ENCODE measurements around the gene APBB2. TPM values are rescaled to one million over a fixed set of nuclear protein-coding genes. Genes with fewer than 3 reads are reported as not detected.

Gene APBB2
- total RNA-seq, 1 donor from 2014 or later, result 7.6 TPM

DNA sequence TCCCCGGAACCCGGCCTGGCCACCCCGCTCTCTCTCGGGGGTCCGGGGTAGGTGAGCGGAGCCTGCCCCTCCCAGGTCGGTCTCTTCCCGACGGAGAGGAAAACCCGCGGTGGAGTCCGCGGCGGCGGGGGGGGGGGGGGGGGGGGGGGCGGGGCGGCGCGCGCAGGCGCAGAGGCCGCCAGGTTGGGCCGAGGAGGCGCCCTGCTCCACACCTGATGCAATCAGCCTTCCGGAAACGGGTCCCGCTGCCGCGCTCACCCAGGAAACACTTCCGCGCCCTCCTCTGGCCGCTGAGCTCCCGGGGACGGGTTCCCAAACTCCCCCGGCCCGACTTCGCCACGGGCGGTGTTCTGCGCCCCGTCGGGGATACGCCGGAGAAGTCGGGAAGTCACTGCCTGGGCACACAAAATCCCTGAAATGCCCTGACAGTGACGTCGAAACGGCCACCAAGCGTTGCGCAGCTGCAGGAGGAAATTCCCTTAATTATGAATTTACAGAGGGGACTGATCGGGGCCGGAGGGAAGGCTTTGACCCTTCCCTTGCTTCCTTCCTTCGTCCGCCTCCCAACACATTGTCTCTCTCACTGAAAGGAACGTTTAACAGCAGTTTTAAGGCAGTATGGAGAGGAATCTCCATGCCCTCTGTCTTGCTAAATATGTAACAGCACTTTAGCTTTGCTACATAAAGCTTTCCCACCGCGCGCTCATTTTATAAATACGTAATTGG is 2.1 kb upstream of the APBB2 start:
- intact Hi-C loops (cut with micrococcal nuclease), result loop anchor here (1.0 kb wide), 1 partner anchor 307 kb away; no protein-coding TSS in a partner anchor

DNA sequence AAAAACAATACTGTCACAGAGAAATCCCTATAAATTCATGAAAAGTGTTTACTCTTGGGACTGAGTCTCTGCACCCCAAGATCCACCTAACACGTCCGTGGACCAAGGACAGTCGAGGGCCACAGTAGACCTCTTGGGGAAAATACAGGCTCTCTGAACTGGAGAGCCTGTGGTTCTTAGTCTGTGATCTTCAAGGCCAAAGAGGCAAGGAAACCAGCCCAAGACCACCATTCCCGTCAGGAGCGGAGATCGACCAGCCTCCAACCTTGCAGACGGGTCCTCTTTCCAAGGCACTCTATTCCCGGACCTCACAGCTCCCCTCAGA is 1.6 kb upstream of the APBB2 start:
- intact Hi-C loops (cut with micrococcal nuclease), result loop anchor here (1.0 kb wide), 1 partner anchor 307 kb away; no protein-coding TSS in a partner anchor

DNA sequence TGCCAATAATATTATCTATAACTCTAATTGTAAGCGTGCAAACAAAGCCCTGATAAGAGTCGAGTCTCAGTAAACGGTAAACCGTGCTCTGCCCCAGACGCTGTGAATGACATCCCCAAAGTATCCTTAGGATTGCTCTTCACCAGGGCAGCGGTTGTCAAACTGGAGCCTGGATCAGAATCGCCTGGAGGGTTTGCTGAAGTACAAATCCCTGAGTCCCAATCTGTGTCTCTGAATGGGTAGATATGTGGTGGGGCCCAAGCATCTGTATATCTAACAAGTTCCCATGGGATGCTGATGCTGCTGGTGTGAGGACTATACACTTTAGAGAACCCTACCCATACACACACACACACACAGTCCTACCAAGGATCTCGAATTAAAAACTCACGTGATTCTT is 813 bp upstream of the APBB2 start:
- intact Hi-C loops (cut with micrococcal nuclease), result no loop called here

DNA sequence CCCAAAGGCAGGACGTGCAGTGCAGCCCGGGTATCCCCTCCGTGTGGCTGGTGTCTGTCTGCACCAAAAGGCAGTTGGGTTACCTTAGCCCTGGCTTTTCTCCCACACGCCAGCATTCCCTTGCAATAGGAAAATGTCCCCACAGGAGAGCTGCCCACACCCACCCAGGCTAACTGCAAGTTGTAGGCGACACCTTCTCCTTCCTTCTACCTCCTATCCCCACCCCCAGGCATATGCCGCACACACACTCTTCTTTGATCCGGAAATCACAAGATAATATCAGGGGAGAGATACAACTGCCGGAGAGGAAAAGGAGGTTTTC is 444 bp upstream of the APBB2 start:
- intact Hi-C loops (cut with micrococcal nuclease), result loop anchor here (1.0 kb wide), 2 partner anchors 238 to 287 kb away; no protein-coding TSS in a partner anchor

DNA sequence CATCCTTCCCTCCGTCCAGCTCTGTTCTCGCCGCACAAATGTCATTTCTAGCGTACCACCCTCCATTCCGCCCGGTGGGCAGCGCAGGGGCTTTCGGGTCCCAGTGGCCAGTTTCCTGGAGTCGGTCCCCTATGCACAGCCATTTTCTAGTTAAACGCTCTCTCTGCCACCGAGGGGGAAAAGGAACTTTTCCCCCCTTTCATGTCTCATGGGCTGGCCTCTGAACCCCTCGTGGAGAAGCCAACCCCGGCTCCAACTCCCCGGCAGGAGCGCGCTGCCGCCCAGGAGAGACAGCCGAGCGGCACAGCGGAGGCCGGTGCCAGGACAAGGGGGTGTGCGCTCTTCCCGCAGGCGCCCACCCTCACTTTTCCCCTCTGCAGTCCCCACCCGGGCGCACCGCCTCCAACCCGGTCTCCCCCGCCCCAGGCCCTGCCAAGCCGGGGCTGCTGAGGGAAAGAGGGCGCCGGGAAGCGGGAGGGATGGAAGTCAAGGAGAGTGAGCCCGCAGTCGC is 662 bp downstream of the APBB2 start:
- intact Hi-C loops (cut with micrococcal nuclease), result loop anchor here (1.0 kb wide), 2 partner anchors 237 to 286 kb away; no protein-coding TSS in a partner anchor

DNA sequence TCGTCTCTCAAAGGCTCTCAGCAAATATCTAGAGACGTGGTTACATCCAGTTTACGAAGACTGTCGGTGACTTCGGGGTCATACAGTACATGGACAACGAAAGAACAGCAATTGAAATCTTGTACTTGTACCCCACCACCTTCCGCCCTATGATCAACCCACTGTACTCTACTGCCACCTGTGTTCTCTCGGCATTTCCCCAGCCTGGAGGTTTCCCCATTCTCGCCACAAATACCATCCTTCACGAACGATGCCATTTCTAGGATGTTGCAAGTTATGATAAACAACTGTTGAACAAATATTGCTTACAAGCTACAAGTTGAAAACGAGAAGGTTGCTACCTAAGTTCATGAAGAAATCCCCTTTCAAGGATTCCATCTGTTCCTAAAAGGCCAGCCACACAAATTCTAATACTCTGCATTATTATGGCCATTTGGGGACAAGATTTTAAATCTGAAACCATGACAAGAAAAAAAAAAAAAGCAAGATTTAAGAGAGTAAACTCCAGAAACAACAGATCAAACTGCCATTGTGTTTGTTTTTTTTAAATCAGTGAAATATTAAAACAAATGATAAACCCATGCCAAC is 1.6 kb downstream of the APBB2 start:
- intact Hi-C loops (cut with micrococcal nuclease), result no loop called here

DNA sequence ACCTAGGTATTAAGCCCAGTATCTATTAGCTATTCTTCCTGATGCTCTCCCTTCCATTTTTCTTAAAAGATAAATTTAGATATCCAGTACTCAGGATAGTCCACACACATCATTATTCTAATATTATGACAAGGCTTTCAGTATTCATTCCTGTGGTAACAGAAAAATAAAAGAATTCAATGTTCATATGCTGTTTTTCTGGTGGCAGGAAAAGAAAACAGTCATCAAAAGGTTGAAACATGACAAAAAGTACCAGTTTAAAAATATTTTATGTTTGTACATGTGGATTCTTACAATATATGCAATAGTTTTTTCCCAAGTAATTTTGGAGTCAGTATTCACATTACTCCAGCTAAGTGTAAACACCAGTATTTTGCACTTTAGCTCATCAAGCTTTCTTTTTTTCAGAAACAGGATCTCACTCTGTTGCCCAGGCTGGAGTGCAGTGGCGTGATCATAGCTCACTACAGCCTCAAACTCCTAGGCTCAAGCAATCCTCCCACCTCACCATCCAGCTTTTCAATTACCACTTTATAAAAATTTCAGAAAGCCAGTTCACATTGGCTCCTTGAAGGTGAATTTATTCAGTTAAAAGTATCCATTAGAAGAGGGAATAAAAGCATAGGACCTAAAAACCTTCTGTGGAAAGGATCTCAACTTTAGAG is 2.3 kb downstream of the APBB2 start:
- intact Hi-C loops (cut with micrococcal nuclease), result no loop called here

DNA sequence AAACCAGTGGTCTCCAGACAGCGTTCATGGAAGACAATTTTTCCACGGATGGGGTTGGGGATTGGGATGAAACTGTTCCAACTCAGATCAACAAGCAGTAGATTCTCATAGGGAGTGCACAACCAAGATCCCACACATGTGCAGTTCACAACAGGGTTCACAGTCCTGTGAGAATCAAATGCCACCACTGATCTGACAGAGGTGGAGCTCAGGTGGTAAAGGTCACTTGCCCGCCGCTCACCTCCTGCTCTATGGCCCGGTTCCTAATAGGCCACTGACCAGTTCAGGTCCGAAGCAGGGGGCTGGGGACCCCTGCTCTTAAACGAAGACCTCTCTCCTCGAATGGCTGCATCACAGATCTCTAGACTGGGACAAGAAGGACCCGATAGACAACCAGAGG is 4.4 kb downstream of the APBB2 start:
- intact Hi-C loops (cut with micrococcal nuclease), result no loop called here

DNA sequence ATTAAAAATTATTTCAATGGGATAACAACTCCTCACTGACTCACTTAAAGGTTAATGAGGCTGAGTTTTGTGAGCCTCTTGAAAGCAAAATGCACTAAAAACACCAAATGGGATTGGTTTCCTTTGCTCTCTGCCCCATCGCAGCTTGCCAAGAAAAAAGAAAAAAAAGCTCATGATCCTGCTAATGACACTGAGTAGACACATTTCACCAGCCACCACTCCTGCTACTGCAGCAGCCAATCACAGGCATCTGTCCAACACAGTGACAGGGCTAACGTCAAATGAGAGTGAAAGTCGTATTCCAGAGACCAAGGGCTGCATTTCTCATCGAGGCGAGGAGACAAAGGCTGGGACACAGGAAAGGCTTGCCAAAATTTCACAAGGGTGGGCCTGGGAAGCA is 5.2 kb downstream of the APBB2 start:
- intact Hi-C loops (cut with micrococcal nuclease), result no loop called here

DNA sequence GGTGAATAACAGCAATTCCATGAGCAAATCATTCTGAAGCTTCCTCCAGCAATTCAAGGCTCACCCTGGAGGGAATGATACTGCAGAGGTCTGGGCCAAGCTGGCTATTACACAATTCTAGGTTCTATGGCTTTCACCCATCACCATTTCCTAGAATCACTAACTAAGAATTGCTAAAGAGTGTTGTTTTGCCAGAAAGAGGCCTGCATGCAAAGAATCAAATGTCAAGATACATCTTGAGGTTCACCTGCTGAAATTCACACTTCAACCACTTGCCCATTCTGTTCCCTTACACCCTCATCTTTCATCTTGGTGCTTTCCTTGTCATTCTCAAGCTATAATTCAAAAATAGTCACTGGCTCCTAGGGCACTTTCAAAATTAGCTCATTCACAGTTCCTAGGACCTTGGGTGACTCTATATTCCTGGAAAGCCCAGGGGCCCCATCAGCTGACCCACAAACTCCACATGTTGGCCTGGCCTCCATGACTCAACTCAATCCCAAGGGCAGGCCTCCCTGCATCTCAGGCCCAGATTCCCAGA is 7.0 kb downstream of the APBB2 start:
- intact Hi-C loops (cut with micrococcal nuclease), result no loop called here

DNA sequence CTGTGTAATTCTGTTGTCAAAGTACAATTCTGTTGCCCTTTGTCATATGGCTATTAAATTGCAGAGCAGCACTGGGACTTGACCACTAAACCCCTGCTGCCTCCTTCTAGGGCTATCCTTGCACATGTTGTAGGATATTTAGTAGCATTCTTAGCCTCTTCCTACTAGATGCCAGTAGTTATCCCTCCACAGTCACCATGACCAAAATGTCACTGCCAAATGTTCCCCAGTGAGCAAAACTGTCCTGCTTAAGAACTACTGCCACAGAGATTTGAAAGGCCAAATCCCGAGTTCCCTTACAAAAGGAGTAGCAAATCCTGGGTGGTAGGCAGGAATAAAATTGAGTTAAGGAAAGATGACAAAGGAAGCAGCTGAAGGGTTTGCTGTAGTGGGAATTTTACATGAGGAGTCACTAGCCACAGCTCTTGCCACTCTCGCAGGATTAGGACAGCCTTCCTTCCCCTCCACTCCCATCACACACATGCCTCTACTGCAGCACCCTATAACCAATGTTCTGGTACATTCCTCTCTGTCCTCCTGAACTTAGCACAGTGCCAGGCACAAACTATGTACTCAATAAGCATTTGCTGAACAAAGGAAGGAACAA is 8.4 kb downstream of the APBB2 start:
- intact Hi-C loops (cut with micrococcal nuclease), result no loop called here

DNA sequence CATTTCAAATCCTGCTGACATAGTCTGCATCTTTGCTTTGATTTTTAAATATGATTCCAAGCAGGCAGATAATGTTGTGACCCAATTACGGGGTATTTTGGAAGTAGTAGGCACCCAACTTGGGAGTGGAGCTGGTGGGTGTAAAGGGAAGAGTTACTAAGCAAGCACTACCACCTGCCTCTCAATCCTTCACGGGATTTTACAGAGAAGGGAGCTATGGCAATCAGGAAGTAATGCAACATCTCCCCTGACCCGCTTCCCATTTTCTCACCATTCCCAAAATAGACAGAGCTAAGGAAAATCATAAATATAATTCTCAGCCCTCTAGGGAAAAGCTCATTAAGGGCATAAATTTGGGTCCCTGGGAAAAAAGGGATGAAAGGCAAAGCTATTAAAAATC is 9.2 kb downstream of the APBB2 start:
- intact Hi-C loops (cut with micrococcal nuclease), result no loop called here

DNA sequence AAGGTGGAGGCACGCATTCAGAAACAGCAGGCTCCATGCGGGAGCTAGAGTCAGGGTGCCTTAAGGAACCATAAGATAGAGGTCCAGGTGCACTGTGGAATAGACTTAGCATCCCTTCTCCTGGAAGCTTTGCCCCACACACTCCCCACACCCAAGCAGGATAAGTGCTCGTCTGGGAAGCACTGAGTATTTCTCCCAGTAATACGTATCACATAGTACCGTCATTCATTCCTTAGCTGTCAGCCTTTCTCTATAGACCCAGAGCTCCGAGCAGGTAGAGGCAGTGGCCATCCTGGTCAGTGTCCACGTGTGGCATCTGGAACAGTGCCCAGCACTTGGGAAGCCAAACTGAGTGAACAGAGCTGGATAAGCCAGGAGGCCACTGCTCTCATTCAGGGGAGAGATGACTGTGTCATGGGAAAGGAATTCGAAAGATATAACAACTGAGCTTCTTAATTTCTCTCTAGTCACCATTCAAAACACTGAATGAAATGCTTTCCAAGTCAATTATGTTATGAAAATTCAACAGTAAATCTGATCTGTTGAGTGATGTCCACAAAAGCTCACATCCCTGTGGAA is 9.9 kb downstream of the APBB2 start:
- intact Hi-C loops (cut with micrococcal nuclease), result no loop called here

DNA sequence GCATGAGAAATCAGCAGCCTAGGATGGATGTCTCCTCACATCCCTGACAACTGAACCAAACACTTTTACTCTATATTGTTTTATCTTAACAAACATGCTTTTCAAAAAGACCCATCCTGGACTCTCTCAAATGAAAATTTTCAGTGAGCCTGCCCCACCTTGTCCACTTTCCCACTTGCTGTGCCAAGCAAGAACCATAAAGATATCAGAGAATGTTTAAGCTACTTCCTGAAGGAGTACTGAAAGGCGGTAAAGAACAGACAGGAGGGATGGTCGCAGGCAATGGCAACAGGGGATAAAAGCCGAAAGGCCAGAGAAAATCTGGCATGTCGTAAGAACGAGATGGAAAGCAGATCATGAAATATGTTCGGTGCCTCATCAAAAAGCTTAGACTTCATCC is 10.5 kb downstream of the APBB2 start:
- intact Hi-C loops (cut with micrococcal nuclease), result no loop called here

DNA sequence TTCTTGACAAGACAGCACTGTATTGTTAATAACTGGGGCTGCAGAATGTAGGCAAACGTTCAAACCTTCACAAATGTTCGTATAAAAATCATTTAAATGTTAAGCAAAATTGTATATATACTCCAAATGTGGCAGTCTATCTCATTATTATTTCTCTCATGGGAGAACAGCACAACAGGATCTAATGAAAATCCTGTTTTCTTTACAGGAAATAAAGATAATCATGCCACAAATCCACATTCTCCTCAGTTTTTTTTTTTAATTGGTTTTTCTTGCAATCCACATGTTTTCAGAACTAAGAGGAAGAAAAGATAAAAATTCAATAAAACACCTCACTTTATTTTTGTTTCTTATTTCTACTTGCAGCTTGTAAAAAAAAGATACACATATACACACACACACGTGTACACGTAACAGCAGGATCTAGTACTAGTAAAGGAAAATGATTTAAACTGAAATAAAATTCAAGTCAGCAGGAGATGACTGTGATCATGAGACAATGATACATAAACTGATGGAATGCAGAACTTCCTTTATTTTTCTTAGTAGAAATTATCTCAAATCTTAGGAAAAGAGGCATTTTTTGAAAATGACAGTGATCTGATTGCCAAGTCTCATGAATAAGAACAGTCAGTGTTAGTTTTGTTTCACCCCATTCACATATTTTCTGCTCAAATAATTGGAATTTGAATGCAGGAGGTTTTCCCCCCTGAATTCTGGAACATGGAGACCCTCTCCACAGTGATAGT is 11.3 kb downstream of the APBB2 start:
- intact Hi-C loops (cut with micrococcal nuclease), result no loop called here

DNA sequence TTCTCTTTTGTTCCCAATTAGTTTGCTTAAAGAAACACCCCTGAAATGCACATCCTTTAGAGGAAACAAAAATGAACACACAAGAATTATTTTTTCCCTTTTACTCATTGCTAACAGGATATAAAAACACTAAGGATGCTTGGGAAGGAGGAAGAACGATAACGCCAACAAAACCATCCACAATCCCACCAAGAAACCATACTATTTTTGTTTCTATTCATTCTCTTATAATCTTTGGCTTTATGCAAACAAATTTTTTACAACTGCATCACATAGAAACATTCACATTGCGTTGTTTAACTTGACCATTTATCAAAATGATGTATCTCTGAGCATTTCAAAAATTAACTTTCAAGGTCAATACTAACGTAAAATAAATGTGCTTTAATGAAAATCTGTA is 12.0 kb downstream of the APBB2 start:
- intact Hi-C loops (cut with micrococcal nuclease), result no loop called here

DNA sequence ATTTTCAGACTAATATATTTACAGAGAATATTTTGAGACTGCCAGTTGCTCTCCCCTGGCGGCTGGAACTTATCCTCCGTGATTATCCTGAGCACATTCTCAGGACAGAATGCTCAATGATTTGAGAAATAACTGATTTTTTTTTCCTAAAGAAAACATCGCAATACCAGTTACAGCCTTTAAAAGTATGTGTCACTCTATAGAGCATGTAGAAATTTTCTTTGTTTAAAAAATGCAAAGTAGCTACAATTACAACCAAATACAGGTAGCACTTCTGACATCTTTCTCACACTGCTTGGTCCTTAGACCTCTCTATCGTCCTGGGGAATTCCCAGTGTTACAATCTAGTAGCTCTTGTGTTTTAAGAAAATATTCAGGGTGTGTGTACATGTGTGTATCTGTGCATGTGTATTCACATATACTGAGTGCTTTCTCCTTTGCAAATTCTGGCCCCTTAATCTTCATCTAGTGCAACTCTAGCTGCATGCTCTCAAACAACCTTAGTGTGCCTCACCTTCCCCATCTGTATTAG is 13.8 kb downstream of the APBB2 start:
- intact Hi-C loops (cut with micrococcal nuclease), result no loop called here

DNA sequence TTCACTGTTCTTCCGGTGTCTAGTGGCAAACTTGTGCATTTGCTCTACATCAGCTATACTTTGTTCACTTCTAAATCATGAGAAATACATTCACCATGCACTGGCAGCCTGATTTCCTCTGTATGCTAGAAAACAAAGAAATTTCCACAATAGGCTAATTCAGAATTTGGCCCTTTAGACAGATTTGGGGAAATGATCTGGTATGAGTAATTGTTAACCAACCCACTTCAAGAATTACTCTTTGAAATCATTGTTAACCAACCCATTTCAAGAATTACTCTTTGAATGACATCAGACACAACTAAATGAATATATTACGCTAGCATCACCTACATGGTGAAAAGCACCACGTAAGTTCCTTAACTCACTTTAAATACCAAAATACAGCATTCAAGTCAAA is 14.6 kb downstream of the APBB2 start:
- intact Hi-C loops (cut with micrococcal nuclease), result no loop called here

DNA sequence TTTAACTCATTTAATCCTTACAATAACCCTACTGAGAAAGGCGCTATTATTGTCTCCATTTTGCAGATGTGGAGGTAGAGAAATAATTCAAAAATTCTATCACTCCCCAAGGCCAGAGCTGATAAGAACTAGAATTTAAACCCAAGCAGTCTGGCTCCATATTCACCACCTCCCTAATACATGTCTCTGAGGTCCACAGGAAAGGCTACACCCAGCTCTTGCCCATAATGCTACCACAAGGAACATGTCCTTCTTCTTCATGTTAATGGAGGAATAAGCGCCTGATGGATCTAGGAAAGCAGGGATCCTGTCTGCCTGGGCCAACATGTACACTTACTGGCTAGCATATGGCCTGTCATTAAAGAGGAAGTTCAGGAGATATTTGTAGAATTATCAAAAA is 16.3 kb downstream of the APBB2 start:
- intact Hi-C loops (cut with micrococcal nuclease), result no loop called here

DNA sequence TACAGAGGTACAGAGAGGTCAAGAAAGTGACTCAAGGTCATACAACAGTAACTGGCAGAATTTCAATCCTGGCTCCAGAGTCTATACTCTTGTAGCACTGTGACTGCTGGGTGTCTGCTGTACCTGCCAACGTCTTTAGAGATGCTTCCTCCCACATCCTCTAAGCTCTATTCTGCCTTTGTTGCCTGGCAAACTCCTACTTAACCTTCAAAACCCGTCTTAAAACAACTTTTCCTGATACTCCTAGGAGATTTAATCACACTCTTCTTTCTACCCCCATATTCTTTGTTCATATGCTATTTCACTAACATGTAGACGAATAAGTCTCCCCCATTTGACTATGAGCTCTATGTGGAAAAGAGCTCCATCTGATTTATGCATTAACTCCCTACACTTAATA is 16.8 kb downstream of the APBB2 start:
- intact Hi-C loops (cut with micrococcal nuclease), result no loop called here

Data from T-helper 1 cell treated with Interleukin-12 subunit alpha and Interleukin-12 subunit beta and Interleukin-4 antibody, amounts not matched to agents 30 ng/mL and 1 ng/mL, for 36 hours (primary cell).